T47D (cell line): ENCODE measurements around the gene GDF2.

Source experiments
- DNase-seq, 2 experiments: peaks; one replicate each; pipeline versions ENCODE4 v3.0.0 to v3.0.0-alpha.2; 2011 to 2012; ENCODE audit warnings: low read depth in 1 of 2, low spot score in 1 of 2
- JUND ChIP-seq: IDR thresholded peaks from 2 replicates; pipeline ENCODE4 v1.6.1; 2012; ENCODE audit warnings: low read depth
- in situ Hi-C: cut with HindIII; loops from 2 replicates; pipeline ENCODE4 v1.10.0; 2016; ENCODE audit warnings: low sequenced_read_pairs, low pct_unique_long_range_greater_than_20kb

GDF2 gene

DNA sequence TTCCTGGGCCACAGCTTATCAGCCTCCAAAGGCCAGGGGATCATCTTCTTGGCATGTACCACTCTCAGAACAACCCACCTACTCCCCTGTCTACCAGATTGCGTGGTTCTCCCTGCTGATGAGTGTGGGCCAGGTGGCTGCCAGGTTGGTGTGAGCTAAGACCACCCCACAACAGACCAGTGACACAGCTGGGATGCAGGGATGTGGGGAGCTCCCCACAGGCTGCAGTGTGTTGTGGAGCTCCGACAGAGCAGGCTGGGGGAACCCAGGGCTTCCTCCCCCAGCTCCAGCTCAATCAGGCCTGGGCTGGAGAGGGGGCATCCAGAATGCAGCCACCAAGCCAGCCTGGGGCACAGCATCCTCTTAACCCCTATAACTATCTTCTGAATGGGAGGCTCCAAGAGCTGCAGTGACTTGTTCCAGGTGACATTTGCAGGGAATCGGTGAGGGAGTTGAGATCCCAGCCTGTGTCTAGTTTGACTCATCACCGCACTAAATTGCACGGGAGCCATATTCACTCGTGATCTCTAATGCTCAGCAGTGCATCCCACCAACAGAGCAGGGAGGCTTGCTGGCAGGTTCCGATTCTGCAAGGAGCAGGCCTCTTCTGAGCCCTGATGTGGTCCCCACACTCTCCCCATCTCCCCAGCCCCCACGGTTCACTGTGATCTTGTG lies 596 bp upstream of the GDF2 start:
- in situ Hi-C loops, result no loop called here
- no peak for DNase-seq
- TF ChIP-seq JUND, result no peak

- no peak for DNase-seq
- no peak for TF ChIP-seq JUND
- in situ Hi-C loops, result no loop called here
Measured at GRCh38 chr10:47323087-47323486, 833 bp downstream of the GDF2 start.

- in situ Hi-C loops, result no loop called here
- no peak for TF ChIP-seq JUND
- peak; percentile 47 for DNase-seq
Measured at GRCh38 chr10:47323636-47324296, 1.5 kb downstream of the GDF2 start.

GRCh38 chr10:47325303-47326291 lies 3.3 kb downstream of the GDF2 start:
- in situ Hi-C loops, result no loop called here
- DNase-seq, result no peak

DNA sequence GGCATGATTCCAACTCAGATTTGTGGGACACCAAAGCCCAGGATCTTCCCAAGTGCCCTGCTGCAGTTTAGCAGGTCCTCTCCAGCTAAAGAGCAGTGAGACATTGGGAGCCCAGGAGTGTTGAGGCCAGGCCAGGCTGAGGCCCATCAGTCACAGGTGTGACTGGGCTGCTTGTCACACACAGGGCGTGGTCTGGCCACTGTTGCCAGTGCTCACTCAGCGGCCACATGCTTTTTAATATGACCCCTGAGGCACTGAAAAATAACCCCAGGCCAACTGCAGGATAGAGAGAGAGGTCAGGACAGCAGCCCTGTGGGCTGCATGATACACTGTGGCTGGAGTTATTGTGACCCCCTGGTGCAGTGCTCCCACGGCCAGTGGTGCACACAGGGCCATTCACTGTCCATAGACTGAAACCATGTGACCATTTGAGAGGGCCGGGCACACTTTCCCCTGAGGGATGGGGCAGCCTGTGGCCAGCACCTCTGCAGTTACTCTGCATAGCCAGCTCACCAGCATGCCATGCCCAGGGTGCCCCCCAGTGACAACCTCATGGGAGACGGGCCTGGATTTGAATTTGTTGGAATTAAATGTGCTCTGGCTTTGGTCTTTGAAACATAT lies 4.2 kb downstream of the GDF2 start:
- no peak for DNase-seq
- in situ Hi-C loops, result no loop called here
- TF ChIP-seq JUND, result no peak

More at GRCh38 chr10:47325303-47326291, 3.3 kb downstream of the GDF2 start:
- no peak for TF ChIP-seq JUND

DNA sequence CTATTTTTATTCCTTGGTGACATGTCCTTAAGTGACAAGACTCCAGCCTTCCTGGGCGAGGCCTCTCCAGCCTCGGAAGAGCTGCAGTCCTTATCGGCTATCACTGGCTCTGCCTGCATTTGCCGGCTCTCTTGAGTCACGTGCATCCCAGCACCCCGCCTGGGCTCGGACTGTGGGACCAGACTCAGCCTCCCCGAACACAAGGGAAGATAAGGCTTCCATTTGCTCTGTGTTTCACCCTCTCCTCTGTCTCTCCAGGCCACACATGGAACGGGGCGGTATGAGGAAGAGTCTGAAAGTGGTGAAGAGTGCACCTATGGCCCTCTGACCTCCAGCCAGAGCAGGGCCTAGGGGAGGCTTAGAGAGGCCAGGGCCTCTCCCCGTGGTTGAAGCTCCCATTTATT lies 4.7 kb downstream of the GDF2 start:
- TF ChIP-seq JUND, result no peak
- DNase-seq, result no peak
- in situ Hi-C loops, result no loop called here

DNA sequence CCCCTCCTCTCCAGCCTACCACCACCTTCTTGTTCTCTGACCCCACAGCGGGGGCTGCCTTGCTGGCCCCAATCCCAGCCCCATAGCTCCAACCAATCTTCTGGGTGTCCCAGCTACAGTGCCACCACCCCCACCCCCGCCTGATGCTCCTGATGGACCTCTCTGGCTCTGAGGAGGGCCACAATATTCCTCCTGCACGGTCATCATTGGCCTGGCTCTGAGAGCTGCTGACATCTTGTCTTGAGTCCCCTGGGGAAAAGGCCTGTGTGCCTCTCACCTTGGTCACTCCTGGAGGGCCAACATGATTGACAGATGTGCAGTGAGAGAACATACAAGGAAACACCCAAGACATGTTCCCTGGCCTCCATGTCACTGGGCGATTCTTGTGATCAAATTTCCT lies 7.6 kb downstream of the GDF2 start:
- TF ChIP-seq JUND, result no peak
- no peak for DNase-seq
- in situ Hi-C loops, result no loop called here

DNA sequence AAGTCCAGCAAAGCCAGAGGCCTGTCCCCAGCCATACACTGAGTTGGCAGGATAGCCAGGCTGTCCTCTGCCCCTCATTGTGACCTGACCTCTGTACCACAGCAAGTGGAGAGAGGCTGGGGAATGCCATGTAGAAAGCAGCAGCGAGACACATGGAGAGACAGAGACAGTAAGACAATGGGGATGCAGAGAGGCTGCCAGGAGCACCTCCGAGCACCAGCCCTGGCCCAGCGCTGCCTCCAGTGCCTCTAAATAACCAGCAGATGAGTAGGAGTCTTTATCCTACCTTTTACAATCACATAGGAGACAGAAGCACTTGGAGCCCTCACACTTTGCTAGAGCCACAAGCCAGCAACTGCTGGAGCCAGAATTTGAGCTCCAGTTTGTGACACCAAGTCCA lies 8.1 kb downstream of the GDF2 start:
- no peak for DNase-seq
- in situ Hi-C loops, result no loop called here
- no peak for TF ChIP-seq JUND

DNA sequence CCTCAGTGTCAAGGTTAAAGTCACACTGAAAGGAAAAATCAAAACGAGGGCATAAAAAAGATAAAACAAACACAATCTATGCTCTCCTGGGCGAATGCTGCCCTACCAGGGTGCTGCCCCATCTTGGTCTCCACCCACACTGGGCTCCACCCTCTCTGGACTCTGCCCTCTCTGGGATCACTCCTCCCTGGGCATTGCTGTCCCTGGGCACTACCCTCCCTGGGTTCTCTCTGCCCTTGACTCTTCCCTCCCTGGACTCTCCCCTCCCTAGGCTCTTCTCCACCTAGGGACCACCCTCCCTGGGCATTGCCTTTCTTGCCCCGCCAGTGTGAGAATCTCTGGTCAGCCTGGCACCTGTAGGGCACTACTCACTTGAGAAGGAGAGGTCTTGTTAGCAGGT lies 8.6 kb downstream of the GDF2 start:
- no peak for DNase-seq
- TF ChIP-seq JUND, result no peak
- in situ Hi-C loops, result no loop called here

GRCh38 chr10:47331491-47331890 lies 9.2 kb downstream of the GDF2 start:
- in situ Hi-C loops, result no loop called here
- DNase-seq, result no peak
- no peak for TF ChIP-seq JUND

DNA sequence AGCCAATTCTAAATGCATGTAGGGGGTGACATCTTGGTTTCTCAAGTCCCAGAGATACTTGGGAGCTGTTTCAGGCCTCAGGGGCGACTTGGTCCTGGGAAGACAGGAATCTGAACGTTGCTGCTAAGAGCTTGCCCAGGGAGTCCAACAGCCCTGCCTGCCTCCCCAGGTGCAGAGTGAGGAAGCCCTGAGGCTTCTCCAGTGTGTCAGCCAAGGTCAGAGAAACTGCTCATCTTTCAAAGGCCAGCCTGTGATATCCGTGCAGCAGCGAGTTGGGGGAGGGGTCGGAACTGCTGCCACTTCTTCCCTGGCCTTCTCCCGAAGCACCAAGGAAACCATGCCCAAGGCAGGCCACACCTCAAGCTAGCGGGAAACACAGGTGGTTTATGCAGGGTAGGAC lies 9.7 kb downstream of the GDF2 start:
- no peak for DNase-seq
- no peak for TF ChIP-seq JUND
- in situ Hi-C loops, result no loop called here

GRCh38 chr10:47332371-47332770 lies 10.1 kb downstream of the GDF2 start:
- no peak for DNase-seq
- in situ Hi-C loops, result no loop called here
- TF ChIP-seq JUND, result no peak
